ENCODE data around the gene SPEF1. TPM values are rescaled to one million over a fixed set of nuclear protein-coding genes. Genes with fewer than 3 reads are reported as not detected.
A peak's percentile ranks its signal among the peaks of the same experiment; 100 is the strongest.
"Not testable (repeated sequence)": the region's sequence is repeated elsewhere in the genome, so short reads cannot be mapped to it uniquely, and the experiment has no call there.

Gene SPEF1, protein sequence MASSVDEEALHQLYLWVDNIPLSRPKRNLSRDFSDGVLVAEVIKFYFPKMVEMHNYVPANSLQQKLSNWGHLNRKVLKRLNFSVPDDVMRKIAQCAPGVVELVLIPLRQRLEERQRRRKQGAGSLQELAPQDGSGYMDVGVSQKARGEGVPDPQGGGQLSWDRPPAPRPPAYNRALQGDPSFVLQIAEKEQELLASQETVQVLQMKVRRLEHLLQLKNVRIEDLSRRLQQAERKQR
- total RNA-seq (2022) (not detected in 2 replicates), Bru-seq, nascent RNA (percentile 24 among the genes with signal in this experiment), BruChase-seq, experiment 1, labeled RNA remaining after a 2-hour chase (percentile 23 among the genes with signal in this experiment), BruChase-seq, experiment 2, labeled RNA remaining after a 6-hour chase (percentile 27 among the genes with signal in this experiment)
- long read RNA-seq, result 0 reads

DNA sequence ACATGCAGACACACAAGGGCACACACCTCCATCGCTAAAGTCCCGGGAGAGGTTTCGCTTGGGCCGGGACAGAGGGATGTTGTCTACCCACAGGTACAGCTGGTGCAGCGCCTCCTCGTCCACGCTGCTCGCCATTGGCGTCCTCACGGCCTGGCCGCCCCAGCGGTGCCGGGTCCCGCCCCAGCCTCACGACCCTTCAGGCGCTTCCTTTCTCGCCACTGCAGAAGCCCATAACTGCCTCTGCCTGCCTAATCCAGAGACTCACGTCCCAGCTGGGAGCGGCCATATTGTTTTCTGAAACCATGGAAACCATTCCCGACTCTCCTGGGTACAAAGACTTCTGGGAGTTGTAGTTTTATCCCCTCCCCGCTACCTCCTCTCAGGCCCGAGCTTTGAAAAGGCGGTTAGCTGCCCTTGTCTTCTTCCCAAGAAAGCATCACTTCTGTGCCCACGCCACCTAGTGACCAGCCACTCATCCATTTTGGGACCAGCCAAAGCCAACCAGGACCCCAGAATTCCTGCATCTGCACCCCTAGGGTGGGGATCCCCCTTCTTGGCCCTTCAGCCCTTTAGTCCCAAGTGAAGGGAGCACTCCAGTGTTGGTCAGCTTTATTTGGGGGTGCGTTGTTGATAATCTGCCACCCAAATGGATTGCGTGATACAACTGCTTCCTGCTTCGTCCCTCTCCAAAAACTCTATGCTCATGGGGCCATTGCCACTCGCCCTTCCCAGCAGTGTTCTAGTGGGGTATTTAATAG, at the start of gene SPEF1:
Gene SPEF1 (minus strand): TSS at position 296 of the 758 bp plus-strand sequence. CDS start 161 bp downstream, at position 135.
- Histone ChIP-seq H3K9me3 (no peaks in the 10 kb centered on the region), H3K4me3 (ENCODE audit: low read depth, low read length) (peak within 1 kb of the TSS; percentile 42), H3K27me3 (replicated peaks; ENCODE audit: control insufficient read depth, insufficient read depth, low read length) (no peaks in the 10 kb centered on the region), H3K36me3 (ENCODE audit: control insufficient read depth, insufficient read depth, low read length) (no peaks in the 10 kb centered on the region), H3K4me1 (peaks cover 25% of the 10 kb centered on the region)
- H3K36me3 Mint-ChIP-seq (ENCODE audit: insufficient read depth, unreplicated experiment), result peaks cover 14% of the 10 kb centered on the region
- peaks cover 3% of the 10 kb centered on the region for H3K27me3 Mint-ChIP-seq (ENCODE audit: insufficient read depth, unreplicated experiment)
- intact Hi-C loops (cut with micrococcal nuclease; ENCODE audit: unreplicated experiment), result loop anchor here (1.0 to 2.0 kb wide), 2 partner anchors 13 to 65 kb away; no protein-coding TSS in a partner anchor
- TF ChIP-seq, protein P1, sequence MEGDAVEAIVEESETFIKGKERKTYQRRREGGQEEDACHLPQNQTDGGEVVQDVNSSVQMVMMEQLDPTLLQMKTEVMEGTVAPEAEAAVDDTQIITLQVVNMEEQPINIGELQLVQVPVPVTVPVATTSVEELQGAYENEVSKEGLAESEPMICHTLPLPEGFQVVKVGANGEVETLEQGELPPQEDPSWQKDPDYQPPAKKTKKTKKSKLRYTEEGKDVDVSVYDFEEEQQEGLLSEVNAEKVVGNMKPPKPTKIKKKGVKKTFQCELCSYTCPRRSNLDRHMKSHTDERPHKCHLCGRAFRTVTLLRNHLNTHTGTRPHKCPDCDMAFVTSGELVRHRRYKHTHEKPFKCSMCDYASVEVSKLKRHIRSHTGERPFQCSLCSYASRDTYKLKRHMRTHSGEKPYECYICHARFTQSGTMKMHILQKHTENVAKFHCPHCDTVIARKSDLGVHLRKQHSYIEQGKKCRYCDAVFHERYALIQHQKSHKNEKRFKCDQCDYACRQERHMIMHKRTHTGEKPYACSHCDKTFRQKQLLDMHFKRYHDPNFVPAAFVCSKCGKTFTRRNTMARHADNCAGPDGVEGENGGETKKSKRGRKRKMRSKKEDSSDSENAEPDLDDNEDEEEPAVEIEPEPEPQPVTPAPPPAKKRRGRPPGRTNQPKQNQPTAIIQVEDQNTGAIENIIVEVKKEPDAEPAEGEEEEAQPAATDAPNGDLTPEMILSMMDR (IDR thresholded peaks at IDR 0.05; ENCODE audit: insufficient read depth in 1 of 2, low read depth in 1 of 2, low read length in 1 of 2, severe bottlenecking in 1 of 2, unreplicated experiment in 1 of 2), result peak; percentile 55 to 60
- peak; percentile 93 to 95 for DNase-seq
- peak within 1 kb of the TSS; percentile 69 for H3K27ac Mint-ChIP-seq (ENCODE audit: unreplicated experiment)
- ChIA-PET POLR2A (interaction anchor here (0.5 to 1.1 kb wide), 4 partner anchors 12 to 39 kb away, joined by 3 to 10 read pairs (median 4); partner anchors contain the start of genes ADISSP and AP5S1), CTCF (interaction anchor here (0.6 to 2.6 kb wide), 14 partner anchors 14 to 311 kb away, joined by 3 to 38 read pairs (median 4); partner anchors contain the start of genes ADISSP and AP5S1)
- peak within 1 kb of the TSS; percentile 69 for H3K4me3 Mint-ChIP-seq (ENCODE audit: unreplicated experiment)
- H3K4me1 Mint-ChIP-seq (ENCODE audit: low read depth, unreplicated experiment), result no peaks in the 10 kb centered on the region
- H3K9me3 Mint-ChIP-seq (ENCODE audit: unreplicated experiment), result no peaks in the 10 kb centered on the region
- BruUV-seq (replicated peaks), result no TSS peak

DNA sequence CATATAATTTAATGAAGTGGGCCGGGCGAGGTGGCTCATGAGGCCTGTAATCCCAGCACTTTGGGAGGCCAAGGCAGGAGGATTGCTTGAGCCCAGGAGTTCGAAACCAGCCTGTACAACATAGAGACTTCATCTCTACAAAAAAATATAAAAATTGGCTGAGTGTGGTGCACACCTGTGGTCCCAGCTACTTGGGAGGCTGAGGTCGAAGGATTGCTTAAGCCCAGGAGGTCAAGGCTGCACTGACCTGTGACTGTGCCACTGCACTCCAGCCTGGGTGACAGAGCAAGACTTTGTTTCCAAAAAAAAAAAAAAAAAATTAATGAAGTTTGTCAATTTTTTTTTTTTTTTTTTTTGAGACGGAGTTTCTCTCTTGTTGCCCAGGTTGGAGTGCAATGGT, 48.6 kb upstream of the SPEF1 start:
- H3K27me3 Mint-ChIP-seq (ENCODE audit: insufficient read depth, unreplicated experiment); DNase-seq; intact Hi-C loops (cut with micrococcal nuclease; ENCODE audit: unreplicated experiment); H3K9me3 ChIP-seq; H3K27ac Mint-ChIP-seq (ENCODE audit: unreplicated experiment); H3K4me3 ChIP-seq (ENCODE audit: low read depth, low read length); CTCF ChIA-PET; H3K27me3 ChIP-seq (replicated peaks; ENCODE audit: control insufficient read depth, insufficient read depth, low read length); H3K9me3 Mint-ChIP-seq (ENCODE audit: unreplicated experiment); POLR2A ChIA-PET; H3K36me3 ChIP-seq (ENCODE audit: control insufficient read depth, insufficient read depth, low read length); H3K4me3 Mint-ChIP-seq (ENCODE audit: unreplicated experiment); H3K4me1 Mint-ChIP-seq (ENCODE audit: low read depth, unreplicated experiment); H3K36me3 Mint-ChIP-seq (ENCODE audit: insufficient read depth, unreplicated experiment); H3K4me1 ChIP-seq; BruUV-seq (replicated peaks): not testable (repeated sequence)

DNA sequence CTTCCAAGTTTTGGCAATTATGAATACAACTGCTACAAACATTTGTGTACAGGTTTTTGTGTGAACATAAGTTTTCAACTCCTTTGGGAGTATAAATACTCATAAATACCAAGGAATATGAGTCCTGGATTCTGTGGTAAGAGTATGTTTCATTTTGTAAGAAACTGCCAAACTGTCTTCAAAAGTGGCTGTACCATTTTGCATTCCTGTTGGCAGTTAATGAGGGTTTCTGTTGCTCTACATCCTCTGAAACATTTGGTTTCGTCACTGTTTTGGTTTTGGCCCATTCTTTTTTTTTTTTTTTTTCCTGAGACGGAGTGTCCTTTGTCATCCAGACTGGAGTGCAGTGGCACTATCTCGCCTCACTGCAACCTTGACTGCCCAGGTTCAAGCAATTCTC, 47.5 kb upstream of the SPEF1 start:
- intact Hi-C loops (cut with micrococcal nuclease; ENCODE audit: unreplicated experiment), result no loop called here
- TF ChIP-seq, protein P1 (IDR thresholded peaks at IDR 0.05; ENCODE audit: insufficient read depth in 1 of 2, low read depth in 1 of 2, low read length in 1 of 2, severe bottlenecking in 1 of 2, unreplicated experiment in 1 of 2), result no peak
- H3K4me1 ChIP-seq, result no peaks in the 10 kb centered on the region
- no peak overlapping the region for H3K4me3 ChIP-seq (ENCODE audit: low read depth, low read length)
- H3K27me3 ChIP-seq (replicated peaks; ENCODE audit: control insufficient read depth, insufficient read depth, low read length), result no peaks in the 10 kb centered on the region
- Mint-ChIP-seq H3K4me1 (ENCODE audit: low read depth, unreplicated experiment) (no peaks in the 10 kb centered on the region), H3K36me3 (ENCODE audit: insufficient read depth, unreplicated experiment) (no peaks in the 10 kb centered on the region), H3K4me3 (ENCODE audit: unreplicated experiment) (no peak overlapping the region), H3K27ac (ENCODE audit: unreplicated experiment) (no peak overlapping the region), H3K27me3 (ENCODE audit: insufficient read depth, unreplicated experiment) (no peaks in the 10 kb centered on the region), H3K9me3 (ENCODE audit: unreplicated experiment) (no peaks in the 10 kb centered on the region)
- POLR2A ChIA-PET, result no interaction called here
- no peaks in the 10 kb centered on the region for H3K9me3 ChIP-seq
- CTCF ChIA-PET, result no interaction called here
- H3K36me3 ChIP-seq (ENCODE audit: control insufficient read depth, insufficient read depth, low read length), result no peaks in the 10 kb centered on the region
- BruUV-seq (replicated peaks), result no TSS peak
- no peak for DNase-seq

Measured in Caco-2 (cell line).